Epithelial cell of proximal tubule (primary cell): Measurements from ENCODE around the gene SLC25A1. TPM values are rescaled to one million over a fixed set of nuclear protein-coding genes. Genes with fewer than 3 reads are reported as not detected.
A peak's percentile ranks its signal among the peaks of the same experiment; 100 is the strongest.

Experiments used
- DNase-seq: peaks from one replicate; pipeline ENCODE4 v3.0.0-alpha.2; 2011; ENCODE audit warnings: low read depth
- H3K4me3 ChIP-seq: 2 replicates; pipeline ENCODE4 v1.5.1; 2011; ENCODE audit warnings: low read depth, mild to moderate bottlenecking, low read length
- CTCF ChIP-seq: conservative IDR thresholded peaks from 2 replicates; pipeline ENCODE4 v1.5.1; 2012; ENCODE audit warnings: low read depth, mild to moderate bottlenecking, low read length
- total RNA-seq: library from RNA; depleted of rRNA; stranded (reverse); fragments of >200 nt; gene quantifications from 2 replicates; pipeline ENCODE4 v1.2.3, GENCODE V29; 2015

The SLC25A1 gene
- total RNA-seq, 1 donor from 2014 or later = 168 TPM

- DNase-seq = no peak
- no peak overlapping the region for H3K4me3 ChIP-seq
- TF ChIP-seq CTCF = no peak
These were observed 2.8 kb downstream of the SLC25A1 start for GRCh38 chr22:19175602-19176174.

- DNase-seq = no peak
- H3K4me3 ChIP-seq = no peak overlapping the region
- no peak for TF ChIP-seq CTCF
These were observed 3.4 kb downstream of the SLC25A1 start for GRCh38 chr22:19175026-19175601.

GRCh38 chr22:19174106-19175025 is 4.2 kb downstream of the SLC25A1 start:
- TF ChIP-seq CTCF = no peak
- H3K4me3 ChIP-seq = no peak overlapping the region

GRCh38 chr22:19173047-19174035 is 5.2 kb downstream of the SLC25A1 start:
- DNase-seq = no peak
- peak overlapping the region; percentile 99 for H3K4me3 ChIP-seq
- no peak for TF ChIP-seq CTCF

More at GRCh38 chr22:19174106-19175025, 4.2 kb downstream of the SLC25A1 start:
- peak; percentile 25 for DNase-seq

- no peak for DNase-seq
- no peak for TF ChIP-seq CTCF
- H3K4me3 ChIP-seq = peak overlapping the region; percentile 99
These were observed 6.1 kb downstream of the SLC25A1 start for GRCh38 chr22:19172213-19173046.
